Measurements from ENCODE around the gene MRPL1.

- TF ChIP-seq CTCF (conservative IDR thresholded peaks at IDR 0.05 in 1 of 2, IDR thresholded peaks at IDR 0.05 in 1 of 2; ENCODE audit: extremely low read depth in 1 of 2, insufficient read depth in 1 of 2, low read depth in 1 of 2, low read length in 2 of 2): no peak
- no peak for TF ChIP-seq EZH2 (IDR thresholded peaks at IDR 0.05; ENCODE audit: borderline replicate concordance, low read length)
These were observed 45.1 kb upstream of the MRPL1 start for GRCh38 chr4:77817304-77818072.

All from mammary epithelial cell (primary cell).